ENCODE measurements around the gene DNAJB6.

The DNAJB6 gene

DNA sequence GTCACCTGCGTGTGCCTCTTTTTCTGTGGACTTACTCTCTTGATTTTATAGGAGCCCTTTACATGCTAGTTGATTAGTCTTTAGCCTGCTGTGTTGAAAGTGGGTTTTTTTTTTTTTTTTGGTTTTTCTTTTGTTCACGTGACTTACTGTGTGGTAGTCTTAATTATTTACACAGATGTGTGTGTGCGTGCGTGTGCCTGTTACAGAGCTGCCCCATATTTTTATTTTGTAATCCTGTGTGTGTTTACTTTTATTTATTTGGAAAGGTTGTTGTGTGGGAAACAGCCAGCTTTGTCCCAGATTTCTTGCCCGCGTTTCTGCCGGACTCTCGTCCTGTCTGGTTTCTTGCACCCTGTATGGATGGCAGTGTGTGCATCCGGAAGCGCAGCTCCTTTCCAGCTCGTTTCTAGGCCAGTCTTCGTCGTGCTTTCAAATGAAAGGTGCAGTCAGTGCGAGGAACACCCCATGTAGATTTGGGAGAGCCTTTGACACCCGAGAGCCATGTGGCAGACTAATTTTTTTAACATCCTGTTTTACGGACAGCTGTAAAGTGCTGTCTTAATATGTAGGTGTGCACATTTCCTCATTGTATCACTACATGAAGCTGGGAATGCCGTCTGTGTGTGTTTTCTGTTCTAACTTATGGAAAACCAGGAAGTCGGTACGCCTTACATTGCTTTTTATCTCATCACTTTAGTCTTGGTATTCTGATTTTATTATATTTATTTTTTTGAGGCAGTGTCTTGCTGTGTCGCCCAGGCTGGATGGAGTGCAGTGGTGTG is 55.6 kb downstream of the DNAJB6 start:
- no peak for TF ChIP-seq POU2F2 (IDR thresholded peaks at IDR 0.05; ENCODE audit: low read depth, low read length)
- TF ChIP-seq PAX5 (IDR thresholded peaks at IDR 0.05; ENCODE audit: insufficient read depth, low read length, severe bottlenecking), result no peak
- no peak for TF ChIP-seq TAF1 (IDR thresholded peaks at IDR 0.05; ENCODE audit: low read depth, low read length)
- no peak for TF ChIP-seq SPI1 (IDR thresholded peaks at IDR 0.05; ENCODE audit: low read depth, low read length)
- TF ChIP-seq POLR2A (IDR thresholded peaks at IDR 0.05; ENCODE audit: low read depth, low read length), result no peak
- TF ChIP-seq POLR2AphosphoS5 (IDR thresholded peaks at IDR 0.05; ENCODE audit: low read depth, low read length), result no peak
- DNase-seq (ENCODE audit: insufficient read length, low spot score) (no peak), FAIRE-seq (no peak)

DNA sequence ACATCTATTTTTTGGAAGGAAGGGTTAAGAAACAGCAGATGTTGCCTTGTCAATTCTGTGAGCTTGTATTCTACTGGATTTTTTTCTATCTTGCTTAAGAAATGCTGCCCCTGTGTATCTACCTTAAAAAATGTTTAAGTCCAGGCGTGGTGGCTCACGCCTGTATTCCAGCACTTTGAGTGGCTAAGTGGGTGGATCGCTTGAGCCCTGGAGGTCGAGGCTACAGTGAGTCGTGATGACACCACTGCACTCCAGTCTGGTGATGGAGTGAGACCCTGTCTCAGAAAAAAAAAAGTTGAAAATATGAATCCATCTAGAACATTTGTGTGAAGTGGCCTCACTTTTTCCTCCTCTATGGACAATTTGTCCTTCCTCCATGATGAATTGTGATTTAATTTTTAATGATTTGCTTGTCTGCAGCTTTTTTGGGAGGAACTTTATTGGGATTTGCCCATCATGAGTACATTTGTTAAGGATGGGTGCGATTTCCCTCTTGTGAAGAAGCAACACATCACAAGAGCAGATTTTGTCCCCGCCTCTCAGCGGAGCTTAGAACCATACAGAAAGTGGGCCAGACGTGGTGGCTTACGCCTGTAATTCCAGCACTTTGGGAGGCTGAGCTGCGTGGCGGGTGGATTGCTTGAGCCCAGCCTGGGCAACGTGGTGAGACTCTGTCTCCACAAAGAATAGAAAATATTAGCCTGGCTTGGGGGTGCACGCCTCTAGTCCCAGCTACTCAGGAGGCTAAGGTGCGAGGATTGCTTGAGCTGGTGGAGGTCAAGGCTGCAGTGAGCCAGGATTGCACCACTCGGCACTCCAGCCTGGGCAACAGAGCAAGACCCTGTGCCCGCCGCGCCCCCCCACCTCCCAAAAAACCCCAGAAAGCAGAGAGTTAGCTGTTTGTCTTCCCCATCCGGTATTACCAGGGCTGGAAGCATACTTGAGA is 57.7 kb downstream of the DNAJB6 start:
- DNase-seq (ENCODE audit: insufficient read length, low spot score) (no peak), FAIRE-seq (no peak)
- no peak for TF ChIP-seq TAF1 (IDR thresholded peaks at IDR 0.05; ENCODE audit: low read depth, low read length)
- no peak for TF ChIP-seq SPI1 (IDR thresholded peaks at IDR 0.05; ENCODE audit: low read depth, low read length)
- TF ChIP-seq POLR2AphosphoS5 (IDR thresholded peaks at IDR 0.05; ENCODE audit: low read depth, low read length), result no peak
- no peak for TF ChIP-seq POU2F2 (IDR thresholded peaks at IDR 0.05; ENCODE audit: low read depth, low read length)
- TF ChIP-seq POLR2A (IDR thresholded peaks at IDR 0.05; ENCODE audit: low read depth, low read length), result no peak
- TF ChIP-seq PAX5 (IDR thresholded peaks at IDR 0.05; ENCODE audit: insufficient read depth, low read length, severe bottlenecking), result no peak

DNA sequence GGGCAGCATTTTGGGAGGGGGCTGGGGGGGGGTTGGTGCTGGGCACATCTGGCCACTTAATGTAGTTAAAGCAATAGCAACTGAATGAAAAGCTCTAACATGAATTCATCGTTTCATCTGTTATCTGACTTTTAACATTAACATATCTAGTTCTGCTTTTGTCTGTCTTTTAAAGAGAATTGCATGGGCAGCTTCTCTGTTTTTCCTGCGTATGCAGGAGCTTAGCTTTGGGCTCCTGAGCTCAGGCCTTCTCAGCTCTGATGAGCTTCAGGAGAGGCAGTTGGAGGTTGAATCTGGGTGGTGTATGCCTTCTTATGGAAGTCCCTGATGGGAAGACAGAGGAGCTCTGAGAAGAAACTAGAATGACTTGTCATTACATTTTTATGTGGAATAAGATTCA is 58.4 kb downstream of the DNAJB6 start:
- DNase-seq (ENCODE audit: insufficient read length, low spot score) (no peak), FAIRE-seq (no peak)
- TF ChIP-seq POLR2A (IDR thresholded peaks at IDR 0.05; ENCODE audit: low read depth, low read length) (no peak), TAF1 (IDR thresholded peaks at IDR 0.05; ENCODE audit: low read depth, low read length) (no peak), PAX5 (IDR thresholded peaks at IDR 0.05; ENCODE audit: insufficient read depth, low read length, severe bottlenecking) (no peak), POU2F2 (IDR thresholded peaks at IDR 0.05; ENCODE audit: low read depth, low read length) (no peak), POLR2AphosphoS5 (IDR thresholded peaks at IDR 0.05; ENCODE audit: low read depth, low read length) (no peak), SPI1 (IDR thresholded peaks at IDR 0.05; ENCODE audit: low read depth, low read length) (no peak)

DNA sequence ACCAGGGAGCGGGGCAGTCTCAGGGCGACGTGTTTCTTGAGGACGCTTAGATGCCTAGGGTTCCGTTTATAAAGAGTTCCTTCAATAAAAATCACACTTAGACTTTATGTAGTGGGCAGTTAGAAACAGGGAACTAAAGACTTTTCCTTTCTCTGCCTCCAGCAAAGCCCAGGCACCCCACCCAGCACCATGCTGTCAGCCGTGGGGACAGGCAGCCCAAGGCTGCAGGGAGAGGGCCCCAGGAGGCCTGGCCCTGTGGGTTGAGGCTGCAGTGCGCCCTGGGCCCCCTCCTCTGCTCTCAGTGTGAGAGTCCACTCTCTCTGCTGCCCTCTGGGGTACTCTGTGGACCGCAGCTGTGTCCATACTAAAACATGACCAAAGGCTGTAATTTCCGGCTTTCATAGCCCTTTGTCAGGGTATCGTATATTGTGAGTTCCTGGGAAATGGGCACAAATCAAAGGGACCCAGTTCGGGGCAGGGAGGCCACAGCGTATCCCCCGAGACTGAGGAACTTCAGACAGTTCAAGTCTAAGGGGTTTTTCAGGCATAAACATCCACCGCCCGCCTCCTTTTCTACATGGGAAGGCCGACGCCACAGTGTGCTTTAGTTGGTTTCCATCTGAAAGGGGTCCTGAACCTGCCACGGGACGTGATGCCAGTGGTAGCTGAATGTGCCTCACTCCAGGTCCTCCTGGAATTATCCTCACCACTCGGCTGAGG is 59.7 kb downstream of the DNAJB6 start:
- DNase-seq (ENCODE audit: insufficient read length, low spot score) (no peak), FAIRE-seq (no peak)
- TF ChIP-seq POU2F2 (IDR thresholded peaks at IDR 0.05; ENCODE audit: low read depth, low read length), result no peak
- TF ChIP-seq TAF1 (IDR thresholded peaks at IDR 0.05; ENCODE audit: low read depth, low read length), result no peak
- TF ChIP-seq POLR2A (IDR thresholded peaks at IDR 0.05; ENCODE audit: low read depth, low read length), result no peak
- TF ChIP-seq PAX5 (IDR thresholded peaks at IDR 0.05; ENCODE audit: insufficient read depth, low read length, severe bottlenecking), result no peak
- TF ChIP-seq POLR2AphosphoS5 (IDR thresholded peaks at IDR 0.05; ENCODE audit: low read depth, low read length), result no peak
- TF ChIP-seq SPI1 (IDR thresholded peaks at IDR 0.05; ENCODE audit: low read depth, low read length), result no peak

DNA sequence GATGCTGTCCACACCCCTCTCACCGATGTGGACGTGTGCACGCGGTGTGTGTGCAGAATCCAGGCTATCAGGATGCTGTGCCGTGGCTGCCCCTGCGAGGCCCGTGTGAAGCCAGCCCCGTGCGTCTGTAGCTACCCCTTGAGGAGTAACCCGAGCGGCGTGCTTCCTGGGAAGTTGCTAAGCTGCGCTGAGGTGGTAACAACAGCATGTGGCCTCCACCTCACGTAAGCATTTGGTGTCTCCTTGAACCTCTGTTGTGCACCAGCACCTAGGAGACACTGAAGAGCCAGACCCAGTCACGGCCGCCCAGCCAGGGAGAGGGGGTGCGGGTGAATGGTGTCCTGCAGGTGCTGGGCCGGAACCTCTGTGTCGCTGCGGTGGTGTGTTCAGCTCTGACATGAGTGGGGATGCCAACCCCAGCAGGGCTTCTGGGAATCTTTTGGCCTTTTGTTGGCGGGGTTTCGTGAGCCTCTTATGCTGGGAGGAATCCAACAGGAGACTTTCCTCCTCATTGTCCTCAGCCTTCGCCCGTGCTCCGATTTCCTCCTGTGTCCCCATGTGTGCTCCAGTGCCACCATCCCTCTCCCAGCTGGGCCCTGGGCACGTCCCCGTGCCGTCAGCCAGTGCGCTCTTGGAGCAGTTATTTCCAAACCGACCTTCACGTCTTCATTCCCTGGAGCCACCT is 60.4 kb downstream of the DNAJB6 start:
- TF ChIP-seq PAX5 (IDR thresholded peaks at IDR 0.05; ENCODE audit: insufficient read depth, low read length, severe bottlenecking), result no peak
- TF ChIP-seq POLR2AphosphoS5 (IDR thresholded peaks at IDR 0.05; ENCODE audit: low read depth, low read length), result no peak
- no peak for TF ChIP-seq POU2F2 (IDR thresholded peaks at IDR 0.05; ENCODE audit: low read depth, low read length)
- no peak for TF ChIP-seq TAF1 (IDR thresholded peaks at IDR 0.05; ENCODE audit: low read depth, low read length)
- no peak for TF ChIP-seq SPI1 (IDR thresholded peaks at IDR 0.05; ENCODE audit: low read depth, low read length)
- TF ChIP-seq POLR2A (IDR thresholded peaks at IDR 0.05; ENCODE audit: low read depth, low read length), result no peak
- FAIRE-seq (no peak), DNase-seq (ENCODE audit: insufficient read length, low spot score) (no peak)

DNA sequence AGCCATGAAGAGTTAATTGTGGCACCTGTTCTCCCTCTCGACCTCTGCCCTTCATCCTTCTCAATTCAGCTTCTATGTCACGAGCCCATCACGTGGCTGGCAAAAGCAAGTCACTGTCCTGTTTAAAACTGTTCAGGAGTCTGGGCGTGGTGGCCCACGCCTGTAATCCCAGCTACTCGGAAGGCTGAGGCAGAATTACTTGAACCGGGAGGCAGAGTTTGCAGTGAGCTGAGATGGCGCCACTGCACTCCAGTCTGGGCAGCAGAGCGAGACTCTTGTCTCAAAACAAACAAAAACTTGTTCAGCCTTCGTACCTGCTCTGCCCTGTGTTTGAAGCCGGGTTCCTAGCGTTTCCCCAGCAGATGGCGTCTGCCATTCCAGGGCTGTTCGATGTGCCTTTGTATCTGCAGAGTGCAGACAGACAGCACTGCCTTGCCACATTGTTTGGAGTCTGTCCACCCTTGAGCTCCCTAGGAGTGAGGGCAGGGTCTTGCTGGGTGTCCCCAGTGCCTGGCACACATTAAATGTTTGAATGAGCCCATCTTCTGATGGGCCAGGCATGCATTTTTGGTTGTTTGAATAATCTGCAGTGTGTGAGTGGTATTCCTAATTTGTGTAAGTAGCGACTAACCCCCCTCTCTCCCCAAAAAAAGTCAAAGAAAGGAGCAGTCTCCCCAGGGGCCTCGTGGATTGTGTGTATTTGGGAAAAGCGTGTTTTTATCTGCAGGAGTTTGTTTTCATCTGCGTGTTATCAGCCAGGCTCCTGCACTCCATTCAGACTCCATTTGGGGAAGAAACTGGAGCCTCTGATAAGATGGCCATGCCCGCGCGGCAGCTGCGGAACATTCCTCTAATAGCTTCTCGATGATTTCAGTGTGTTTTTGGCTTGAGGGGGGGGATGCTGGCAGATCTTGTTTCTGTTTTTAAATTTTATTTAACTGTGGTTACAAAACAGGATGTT is 61.2 kb downstream of the DNAJB6 start:
- no peak for FAIRE-seq
- TF ChIP-seq PAX5 (IDR thresholded peaks at IDR 0.05; ENCODE audit: insufficient read depth, low read length, severe bottlenecking) (no peak), SPI1 (IDR thresholded peaks at IDR 0.05; ENCODE audit: low read depth, low read length) (no peak), POU2F2 (IDR thresholded peaks at IDR 0.05; ENCODE audit: low read depth, low read length) (no peak), POLR2A (IDR thresholded peaks at IDR 0.05; ENCODE audit: low read depth, low read length) (no peak), TAF1 (IDR thresholded peaks at IDR 0.05; ENCODE audit: low read depth, low read length) (no peak), POLR2AphosphoS5 (IDR thresholded peaks at IDR 0.05; ENCODE audit: low read depth, low read length) (no peak)
- DNase-seq (ENCODE audit: insufficient read length, low spot score), result no peak

DNA sequence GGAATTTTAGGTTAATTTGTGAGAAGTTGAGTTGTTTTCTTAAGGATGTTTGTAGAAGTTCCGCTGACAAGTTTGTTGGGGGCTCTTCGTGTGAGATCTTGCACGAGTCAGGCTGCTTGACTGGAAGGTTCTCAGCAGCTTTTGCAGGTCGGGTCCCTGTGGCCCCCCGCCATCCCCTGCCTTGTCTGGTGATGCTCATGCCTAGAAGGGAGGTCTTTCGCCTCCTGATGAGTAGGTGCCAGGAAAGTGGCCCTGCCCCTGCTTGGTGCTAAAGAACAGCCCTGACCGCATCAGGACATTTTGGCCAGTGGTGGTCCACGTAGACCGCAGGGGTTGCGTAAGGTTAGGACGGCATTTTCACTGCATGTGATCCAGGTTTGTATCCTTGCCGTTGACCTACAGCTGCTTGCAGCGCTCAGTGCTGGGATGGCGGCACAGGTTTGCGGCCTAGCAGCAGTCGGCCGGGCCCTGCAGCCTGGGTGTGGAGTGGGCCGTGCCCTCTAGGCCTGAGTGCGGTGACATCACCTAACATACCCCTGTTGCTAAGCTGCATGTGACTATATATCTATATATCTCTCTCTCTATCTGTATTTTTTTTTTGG is 62.4 kb downstream of the DNAJB6 start:
- DNase-seq (ENCODE audit: insufficient read length, low spot score) (no peak), FAIRE-seq (no peak)
- TF ChIP-seq TAF1 (IDR thresholded peaks at IDR 0.05; ENCODE audit: low read depth, low read length), result no peak
- TF ChIP-seq POLR2AphosphoS5 (IDR thresholded peaks at IDR 0.05; ENCODE audit: low read depth, low read length), result no peak
- TF ChIP-seq PAX5 (IDR thresholded peaks at IDR 0.05; ENCODE audit: insufficient read depth, low read length, severe bottlenecking), result no peak
